GM19025 (cell line): Measurements from ENCODE around the gene C5orf34.
"Not testable (repeated sequence)": the region's sequence is repeated elsewhere in the genome, so short reads cannot be mapped to it uniquely, and the experiment has no call there.

Experiments
- ATAC-seq: cut with Tn5 transposase; IDR thresholded peaks from one replicate; pipeline ENCODE4 v1.9.1; 2021; ENCODE audit warnings: mild to moderate bottlenecking, low read depth, moderate library complexity; ENCODE audit not compliant: unreplicated experiment

The C5orf34 gene

DNA sequence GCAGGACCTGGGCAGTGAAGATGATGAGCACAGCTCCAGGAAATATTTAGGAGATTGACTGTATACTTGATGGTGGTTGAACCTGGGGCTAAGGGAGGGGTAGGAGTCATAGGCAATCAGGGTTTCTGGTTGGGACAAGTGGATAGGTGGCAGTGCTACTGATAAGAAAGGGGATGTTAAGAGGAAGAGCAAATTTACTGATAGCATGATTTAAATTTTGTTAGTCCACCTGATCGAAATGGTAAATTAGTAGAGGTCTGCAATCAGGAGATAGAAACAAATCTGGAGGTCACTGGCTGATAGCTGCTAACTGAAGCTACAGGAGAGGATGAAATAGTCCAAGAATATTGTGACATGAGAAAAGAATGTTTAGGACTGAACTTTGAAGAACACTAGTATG, 5.7 kb upstream of the C5orf34 start:
- no peak for ATAC-seq

DNA sequence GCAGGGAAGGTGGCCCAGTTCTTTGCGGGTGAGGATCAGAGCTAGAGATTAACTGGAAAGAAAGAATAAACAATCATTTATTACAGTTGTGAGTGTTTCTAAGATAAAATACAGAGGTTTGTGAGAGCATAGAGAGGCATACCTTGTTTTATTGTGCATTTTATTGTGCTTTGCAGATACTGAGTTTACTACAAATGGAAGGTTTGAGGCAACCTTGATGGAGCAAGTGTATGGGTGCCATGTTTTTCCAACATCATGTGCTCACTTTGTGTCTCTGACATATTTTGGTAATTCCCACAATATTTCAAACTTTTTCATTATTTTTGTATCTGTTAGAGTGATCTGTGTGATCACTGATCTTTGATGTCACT, 715 bp upstream of the C5orf34 start:
- ATAC-seq, result no peak

DNA sequence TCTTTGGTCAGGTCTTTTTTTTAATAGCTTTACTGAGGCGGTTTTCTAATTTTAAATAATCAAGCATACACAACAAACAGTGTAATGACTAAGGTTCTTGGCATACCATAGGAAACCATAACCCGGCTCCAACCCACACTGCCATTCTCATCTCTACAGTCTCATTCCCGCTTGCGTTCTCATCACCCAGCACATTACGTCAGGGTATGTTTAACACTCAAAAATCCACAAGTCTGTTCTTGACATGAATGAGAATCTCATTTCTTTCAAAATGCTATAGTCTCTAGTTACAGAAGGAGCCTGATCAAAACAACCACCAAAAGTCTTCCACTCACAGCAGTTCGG, 505 bp downstream of the C5orf34 start:
- ATAC-seq, result peak; percentile 16

DNA sequence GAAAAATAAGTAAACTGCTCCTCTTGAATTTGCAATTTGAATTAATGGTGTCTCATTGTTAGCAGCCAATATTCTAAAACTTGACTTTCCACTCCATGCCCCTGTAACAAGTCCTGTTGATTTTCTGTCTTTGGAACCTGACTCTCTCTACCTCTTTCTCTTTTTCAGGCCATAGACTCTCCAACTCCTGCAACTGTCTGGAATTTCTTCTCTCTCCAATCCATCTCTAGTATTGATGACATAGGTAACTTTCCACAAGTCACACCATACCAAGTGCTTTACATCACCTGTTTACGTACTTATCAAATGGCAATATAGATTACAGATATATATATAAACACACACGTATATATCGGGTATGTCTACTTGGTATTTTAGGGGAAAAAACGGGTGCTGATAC, 923 bp downstream of the C5orf34 start:
- ATAC-seq, result no peak

DNA sequence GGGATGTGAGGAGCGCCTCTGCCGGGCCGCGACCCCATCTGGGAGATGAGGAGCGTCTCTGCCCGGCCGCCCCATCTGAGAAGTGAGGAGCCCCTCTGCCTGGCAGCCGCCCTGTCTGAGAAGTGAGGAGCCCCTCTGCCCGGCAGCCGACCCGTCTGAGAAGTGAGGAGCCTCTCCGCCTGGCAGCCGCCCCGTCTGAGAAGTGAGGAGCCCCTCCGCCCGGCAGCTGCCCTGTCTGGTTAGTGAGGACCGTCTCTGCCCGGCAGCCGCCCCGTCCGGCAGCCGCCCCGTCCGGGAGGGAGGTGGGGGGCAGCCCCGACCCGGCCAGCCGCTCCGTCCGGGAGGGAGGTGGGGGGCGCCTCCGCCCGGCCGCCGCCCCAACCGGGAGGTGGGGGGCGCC, 3.9 kb downstream of the C5orf34 start:
- not testable (repeated sequence) for ATAC-seq

DNA sequence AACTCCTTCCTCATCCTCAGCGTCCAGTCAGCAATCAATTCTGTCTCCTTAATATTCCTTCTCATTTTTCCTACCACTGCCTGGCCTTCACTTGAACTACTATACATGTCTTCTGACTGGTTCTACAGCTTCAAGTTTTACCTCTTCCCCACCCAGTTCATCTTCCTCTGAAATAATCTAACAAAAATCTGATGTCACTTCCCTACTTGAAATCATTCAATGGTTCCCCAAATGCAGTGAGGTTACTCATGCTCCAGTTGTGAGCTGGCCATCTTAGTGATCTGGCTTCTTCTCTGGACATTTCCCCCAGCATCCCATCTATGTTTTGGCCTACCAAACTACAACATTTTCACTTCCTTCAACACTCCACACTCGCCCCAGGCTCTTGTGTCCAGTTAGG, 16.4 kb downstream of the C5orf34 start:
- ATAC-seq, result no peak

DNA sequence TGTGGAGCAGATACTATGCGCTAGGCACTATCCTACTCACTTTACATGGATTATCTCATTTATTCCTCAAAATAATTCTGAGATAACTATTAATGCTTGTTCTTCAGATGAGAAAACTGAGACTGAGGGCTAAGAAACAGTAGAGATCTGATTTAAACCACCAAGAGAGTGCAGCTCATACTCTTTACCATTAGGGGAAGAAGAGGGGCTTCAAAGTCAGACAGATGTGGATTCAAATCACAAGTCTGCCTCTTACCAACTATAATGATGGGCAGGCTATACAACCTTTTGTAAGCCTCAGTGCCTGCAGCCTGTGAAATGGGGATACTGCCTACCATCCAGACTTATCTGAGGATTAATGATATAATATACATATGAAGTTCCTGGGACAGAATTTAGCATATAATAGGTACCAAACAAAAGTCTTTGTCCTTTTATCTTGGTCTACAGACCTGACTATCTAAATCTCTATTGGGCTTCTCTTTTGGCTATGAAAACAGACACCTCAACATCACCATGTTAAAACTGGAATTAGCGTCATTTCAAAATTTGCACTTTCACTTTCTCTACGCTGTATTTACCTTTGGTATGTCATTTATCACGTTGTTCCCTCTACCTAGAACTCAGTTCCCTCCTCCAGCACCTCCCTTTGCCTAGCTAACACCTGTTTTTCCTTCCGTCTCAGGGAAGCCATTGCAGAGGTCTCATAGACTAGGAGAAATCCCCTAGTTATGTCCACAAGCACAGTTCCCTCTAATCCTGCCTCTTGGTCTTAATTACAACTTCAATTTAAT, 17.4 kb downstream of the C5orf34 start:
- ATAC-seq, result no peak

DNA sequence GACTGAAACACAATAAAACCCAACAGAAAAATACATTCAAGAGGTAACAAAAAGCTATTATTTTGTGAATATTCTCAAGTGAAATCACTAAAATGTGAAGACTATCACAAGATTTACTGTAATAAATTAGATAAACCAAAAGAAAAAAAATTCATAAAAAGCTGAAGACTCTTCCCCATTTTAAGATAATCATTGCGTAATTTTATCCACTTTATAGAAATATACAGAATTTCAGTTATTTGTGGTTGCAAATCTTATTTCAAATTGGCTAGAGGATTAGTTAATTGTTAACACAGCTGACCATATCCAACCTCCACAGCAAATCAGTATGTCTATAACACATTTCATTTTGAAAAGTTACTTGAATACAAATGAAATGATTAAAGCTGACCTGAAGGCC, 23.6 kb downstream of the C5orf34 start:
- no peak for ATAC-seq

DNA sequence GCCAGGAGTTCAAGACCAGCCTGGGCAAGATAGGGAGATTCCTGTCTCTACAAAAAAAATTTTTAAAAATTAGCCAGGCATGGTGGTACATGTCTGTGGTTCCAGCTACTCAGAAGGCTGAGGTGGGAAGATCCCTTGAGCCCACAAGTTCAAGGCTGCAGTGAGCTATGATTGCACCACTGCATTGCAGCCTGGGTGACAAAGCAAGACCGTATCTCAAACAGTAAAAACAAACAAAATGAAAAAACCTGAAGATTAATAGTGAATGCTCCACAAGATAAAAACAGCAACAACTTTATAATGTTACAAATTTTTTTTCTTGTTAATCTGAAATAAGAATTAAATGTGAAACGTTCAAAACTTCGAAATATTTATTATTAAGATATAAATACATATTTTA, 28.6 kb downstream of the C5orf34 start:
- ATAC-seq, result no peak

DNA sequence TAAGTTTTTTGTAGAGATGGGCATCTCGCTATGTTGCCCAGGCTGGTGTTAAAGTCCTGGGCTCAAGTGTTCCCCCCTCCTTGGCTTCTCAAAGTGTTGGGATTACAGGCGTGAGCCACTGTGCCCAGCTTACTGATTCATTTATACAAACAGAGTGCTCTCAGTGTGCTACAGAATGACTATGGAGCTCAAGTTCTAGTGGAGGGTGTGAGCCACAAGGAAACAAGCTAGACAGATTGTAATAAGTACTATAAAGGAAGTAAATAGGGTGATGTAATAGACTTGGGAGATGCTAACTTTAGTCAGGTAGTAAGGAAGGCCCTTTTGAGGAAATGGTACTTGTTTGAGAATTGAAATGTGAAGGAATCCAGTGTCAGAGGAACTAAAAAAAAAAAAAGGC, 29.5 kb downstream of the C5orf34 start:
- ATAC-seq, result no peak

DNA sequence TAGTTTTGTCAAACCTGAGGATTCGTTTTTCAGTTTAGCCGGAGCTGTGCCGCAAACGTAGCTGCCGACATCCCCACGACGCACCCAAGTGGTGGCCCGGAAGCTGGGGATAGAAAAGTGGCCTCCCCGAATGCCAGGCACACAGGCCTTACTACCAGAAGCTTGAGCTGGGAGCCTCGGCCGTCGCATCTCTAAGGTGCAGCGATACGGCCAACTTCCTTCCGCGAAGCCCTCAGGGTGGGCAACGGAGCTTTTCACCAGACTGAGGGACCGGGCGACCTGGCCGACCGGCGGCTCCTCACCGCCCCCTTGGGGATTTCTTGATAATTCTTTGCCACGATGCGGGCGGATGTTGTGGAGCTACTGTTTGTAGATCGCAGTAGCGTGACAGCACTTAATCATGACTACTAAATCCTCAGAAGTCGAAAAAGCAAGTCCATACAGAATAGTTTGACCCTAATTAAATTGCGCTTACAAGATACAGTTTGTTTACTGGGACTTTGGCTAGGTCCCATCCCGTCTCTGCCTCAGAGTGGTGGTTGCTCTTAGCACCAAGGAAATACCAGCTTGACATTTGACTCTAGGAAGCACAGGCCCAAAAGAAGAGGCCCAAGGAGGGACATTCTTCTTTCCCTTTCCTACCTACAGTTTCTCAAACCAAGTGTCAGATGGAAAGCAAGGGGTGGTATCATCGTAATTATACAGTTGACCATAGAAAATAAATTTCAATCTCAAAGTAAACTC, 30.7 kb downstream of the C5orf34 start:
- ATAC-seq, result peak; percentile 60

DNA sequence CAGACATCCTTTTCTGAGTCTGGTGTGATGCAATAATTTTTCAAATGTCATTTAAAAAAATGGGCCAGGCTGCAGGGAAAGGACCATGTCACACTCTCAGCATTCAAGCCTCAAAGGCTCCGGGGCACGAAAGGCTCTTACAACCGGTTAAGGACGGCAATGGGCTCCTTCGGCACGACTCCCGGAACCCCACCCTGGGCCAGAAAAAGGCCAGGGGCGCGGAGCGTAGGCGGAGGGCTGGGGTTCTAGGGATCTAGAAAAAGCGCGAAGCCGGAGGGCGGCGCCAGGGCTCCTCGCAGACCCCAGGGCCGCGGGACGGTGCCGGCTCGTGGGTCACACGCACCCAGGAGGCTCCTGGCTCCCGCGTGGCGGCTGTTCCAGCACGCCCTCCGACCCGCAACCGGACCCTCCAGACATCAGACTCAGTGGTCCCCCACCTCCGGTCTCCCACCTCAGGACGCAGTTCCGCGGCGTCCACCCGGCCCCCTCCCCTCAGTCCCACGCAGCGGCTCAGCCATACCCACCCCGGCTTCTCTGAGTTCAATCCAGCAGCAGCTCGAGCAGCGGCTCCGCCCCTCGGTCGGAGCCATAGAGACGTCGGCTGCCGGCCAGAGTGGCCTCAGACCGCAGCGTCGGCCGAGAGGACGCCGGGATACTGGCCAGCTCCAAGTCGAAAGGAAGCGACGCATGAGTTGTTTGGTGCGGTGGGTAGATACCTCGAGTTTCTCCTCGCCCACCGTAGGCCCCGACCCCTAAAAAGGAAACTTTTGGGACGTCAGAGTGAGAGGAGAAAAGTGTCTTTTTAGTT, 31.4 kb downstream of the C5orf34 start, which contains the start of gene TMEM267:
TSS of gene TMEM267 (minus strand) at position 568 of the 808 bp plus-strand sequence. CDS start 29,896 bp downstream, outside the sequence.
- peak; percentile 85 for ATAC-seq

DNA sequence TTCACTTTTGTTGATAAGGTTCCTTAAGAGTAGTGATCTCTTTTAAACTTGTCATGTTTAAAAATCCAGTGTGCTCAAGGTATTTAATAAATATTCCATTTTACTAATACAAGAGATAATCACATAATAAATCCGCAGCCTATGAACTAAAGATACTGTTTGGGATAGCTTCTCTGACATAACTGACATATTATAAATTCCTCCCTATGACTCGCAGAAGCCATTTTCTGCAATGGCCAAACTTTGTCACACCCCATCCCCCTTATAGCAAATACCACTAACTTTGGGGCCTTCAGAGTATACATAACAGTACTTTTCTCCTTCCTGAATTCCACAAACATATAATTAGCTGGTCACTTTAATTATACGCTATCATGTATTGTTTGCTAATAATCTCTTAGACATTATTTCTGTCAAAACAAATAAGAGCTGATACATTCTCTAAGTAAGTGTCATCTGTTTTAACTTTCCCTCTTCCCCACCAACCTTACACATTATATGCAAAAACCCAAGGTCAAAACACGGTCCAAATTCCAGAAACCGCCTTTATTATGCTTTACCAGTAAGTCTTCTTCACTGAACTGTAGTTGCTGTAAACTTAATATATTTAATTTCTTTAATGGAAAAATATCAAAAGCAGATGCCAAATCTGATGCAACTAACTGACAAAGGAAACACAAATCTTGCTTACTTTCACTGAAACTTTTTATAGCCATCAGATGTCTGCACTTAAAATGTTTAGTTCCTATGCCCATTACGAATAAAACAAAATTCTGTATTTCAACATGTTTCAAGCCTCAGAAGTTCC, 32.3 kb downstream of the C5orf34 start:
- ATAC-seq, result no peak

DNA sequence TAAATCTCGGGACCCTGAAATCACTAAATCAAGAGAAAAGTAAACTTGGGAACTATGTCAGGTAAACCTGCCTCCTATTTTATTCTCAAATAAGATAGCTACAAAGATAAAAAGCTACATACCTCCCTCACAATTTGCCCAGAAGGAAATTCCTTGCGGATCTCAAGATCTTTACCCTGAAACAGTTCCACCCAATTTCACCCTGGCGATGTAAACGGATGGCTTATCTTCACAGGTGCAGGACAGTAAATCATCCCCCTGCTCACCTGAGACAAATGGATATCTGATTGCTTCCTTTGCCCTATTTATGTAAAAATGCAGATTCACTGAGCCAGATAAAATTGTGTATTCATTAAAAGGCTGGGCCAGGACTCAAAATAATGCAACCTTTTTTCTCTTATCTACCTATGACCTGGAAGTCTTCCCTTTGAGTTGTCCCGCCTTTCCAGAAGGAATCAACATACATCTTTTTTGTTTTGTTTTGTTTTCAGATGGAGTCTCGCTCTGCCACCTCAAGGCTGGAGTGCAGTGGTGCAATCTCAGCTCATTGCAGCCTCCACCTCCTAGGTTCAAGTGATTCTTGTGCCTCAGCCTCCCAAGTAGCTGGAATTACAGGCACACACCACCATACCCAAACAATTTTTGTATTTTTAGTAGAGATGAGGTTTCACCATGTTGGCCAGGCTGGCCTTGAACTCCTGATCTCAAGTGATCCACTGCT, 45.1 kb downstream of the C5orf34 start:
- ATAC-seq, result no peak

DNA sequence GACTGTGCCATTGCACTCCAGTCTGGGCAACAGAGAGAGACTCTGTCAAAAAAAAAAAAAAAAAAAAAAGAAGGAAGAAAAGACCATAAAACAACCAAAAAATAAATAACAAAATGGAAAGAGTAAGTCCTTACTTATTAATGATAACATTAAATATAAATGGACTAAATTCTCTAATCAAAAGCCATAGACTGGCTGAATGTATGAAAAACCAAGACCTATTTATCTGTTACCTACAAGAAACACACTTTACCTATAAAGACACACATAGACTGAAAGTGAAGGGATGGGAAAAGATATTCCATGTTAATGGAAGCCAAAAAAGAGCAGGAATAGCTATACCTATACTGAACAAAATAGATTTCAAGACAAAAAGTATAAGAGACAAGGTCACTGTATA, 47.8 kb downstream of the C5orf34 start:
- ATAC-seq, result no peak

DNA sequence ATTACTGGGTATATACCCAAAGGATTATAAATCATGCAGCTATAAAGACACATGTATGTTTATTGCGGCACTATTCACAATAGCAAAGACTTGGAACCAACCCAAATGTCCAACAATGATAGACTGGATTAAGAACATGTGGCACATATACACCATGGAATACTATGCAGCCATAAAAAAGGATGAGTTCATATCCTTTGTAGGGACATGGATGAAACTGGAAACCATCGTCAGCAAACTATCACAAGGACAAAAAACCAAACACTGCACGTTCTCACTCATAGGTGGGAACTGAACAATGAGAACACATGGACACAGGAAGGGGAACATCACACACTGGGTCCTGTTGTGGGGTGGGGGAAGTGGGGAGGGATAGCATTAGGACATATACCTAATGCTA, 49.5 kb downstream of the C5orf34 start:
- not testable (repeated sequence) for ATAC-seq

DNA sequence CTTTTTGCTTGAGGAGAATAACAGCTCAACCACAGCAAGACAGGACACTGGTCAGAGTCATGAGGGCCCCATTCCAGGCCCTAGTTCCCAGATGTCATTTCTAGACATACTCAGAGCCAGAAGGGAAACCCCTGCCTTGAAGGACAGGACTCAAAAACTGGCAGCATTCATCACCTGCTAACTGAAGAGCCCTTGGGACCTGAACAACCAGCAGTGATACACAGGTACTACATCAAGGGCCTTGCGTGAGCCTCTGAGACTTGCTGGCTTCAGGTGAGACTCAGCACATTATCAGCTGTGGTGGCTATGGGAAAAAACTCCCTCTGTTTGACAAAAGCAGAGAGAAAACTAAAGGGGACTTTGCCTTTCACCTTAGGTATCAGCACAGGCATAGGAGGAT, 53.9 kb downstream of the C5orf34 start:
- ATAC-seq, result no peak

DNA sequence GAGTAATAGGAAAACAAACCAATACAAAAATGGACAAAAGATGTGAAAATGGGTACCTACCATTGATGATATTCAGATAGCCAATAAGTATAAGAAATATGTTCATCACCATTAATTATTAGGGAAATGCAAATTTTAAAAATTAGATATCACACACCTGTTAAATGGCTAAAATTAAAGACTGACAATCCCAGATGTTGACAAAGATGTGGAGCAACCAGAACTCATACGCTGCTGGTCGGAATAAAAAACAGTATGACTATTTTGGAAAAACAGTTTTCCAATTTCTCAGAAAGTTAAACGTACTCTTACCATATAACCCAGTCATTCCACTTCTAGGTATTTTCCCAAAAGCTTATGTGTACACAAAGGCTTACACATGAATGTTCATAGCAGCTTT, 58.4 kb downstream of the C5orf34 start:
- ATAC-seq, result no peak

DNA sequence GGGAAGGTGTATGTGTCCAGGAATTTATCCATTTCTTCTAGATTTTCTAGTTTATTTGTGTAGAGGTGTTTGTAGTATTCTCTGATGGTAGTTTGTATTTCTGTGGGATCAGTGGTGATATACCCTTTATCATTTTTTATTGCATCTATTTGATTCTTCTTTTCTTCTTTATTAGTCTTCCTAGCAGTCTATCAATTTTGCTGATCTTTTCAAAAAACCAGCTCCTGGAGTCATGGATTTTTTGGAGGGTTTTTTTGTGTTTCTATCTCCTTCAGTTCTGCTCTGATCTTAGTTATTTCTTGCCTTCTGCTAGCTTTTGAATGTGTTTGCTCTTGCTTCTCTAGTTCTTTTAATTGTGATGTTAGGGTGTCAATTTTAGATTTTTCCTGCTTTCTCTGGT, 73.4 kb downstream of the C5orf34 start:
- not testable (repeated sequence) for ATAC-seq
